ENCODE measurements around the gene PDIK1L. TPM values are rescaled to one million over a fixed set of nuclear protein-coding genes. Genes with fewer than 3 reads are reported as not detected.

PDIK1L gene
- polyA plus RNA-seq, 3 donors = 1.2 to 2.5 (median 2.3) TPM

DNA sequence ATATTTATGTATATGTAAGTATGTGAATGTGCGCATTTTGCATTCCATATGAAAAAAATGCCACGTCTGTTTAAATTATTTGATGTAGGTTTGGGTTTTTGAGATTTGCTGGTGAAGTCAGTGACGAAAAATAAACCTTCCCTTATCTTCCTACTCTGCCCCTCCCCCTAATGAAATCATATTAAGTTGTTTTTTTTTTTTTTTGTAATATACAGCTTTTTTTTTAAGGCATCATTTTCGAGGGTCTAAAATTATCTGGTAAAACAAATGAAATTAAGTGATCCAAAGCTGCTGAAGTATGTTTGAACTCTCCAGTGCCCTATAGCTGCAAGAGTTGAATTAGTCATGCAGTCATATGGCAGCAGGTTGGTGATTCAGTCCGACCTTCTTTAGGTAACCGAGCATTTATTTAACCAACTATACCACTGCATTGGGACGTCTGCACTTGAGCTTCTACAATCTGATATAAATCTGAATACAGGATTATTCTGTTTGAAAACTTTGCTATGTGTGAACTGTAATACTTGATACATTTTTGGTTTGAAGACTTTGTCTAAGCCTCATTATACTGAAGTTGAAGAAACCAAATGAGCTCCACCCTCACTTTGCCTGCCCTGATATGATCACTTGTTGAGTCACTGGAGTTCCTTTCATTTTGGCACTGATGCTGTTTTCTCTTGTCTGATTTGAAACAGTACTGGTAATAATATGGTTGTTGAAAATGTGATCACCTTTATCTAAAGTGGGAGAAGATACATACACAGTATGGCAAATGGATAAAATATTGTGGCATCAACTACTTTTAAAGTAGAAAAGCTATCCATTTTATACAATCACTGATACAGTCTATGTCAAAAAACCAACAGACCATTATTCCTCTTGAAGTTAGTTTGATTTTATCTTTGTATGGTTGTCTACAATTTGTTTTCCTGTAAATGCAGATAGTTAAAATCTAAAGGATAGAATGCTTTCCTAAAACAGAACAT, 11.7 kb downstream of the PDIK1L start:
- Histone ChIP-seq H2AFZ (ENCODE audit: insufficient read depth, low read depth, low read length, poor library complexity, severe bottlenecking) (no peak overlapping the region), H3K4me2 (replicated peaks; ENCODE audit: extremely low read depth, low read length, poor library complexity, severe bottlenecking) (peak overlapping the region; percentile 9), H4K20me1 (ENCODE audit: insufficient read depth, low read length) (no peaks in the 10 kb centered on the region), H3K4me1 (ENCODE audit: control insufficient read depth in 1 of 2, insufficient read depth in 2 of 2, low read length in 2 of 2) (peaks cover 62 to 85% of the 10 kb centered on the region in 2 donors), H3K4me3 (replicated peaks in 1 of 3; ENCODE audit: low read depth in 2 of 3, low read length in 3 of 3) (no peak overlapping the region), H3K27ac (ENCODE audit: low read depth in 1 of 2, low read length in 2 of 2) (peak overlapping the region in 1 of 2 donors; percentile 77), H3K9ac (ENCODE audit: insufficient read depth, low read length, poor library complexity, severe bottlenecking) (no peak overlapping the region), H3K27me3 (ENCODE audit: control insufficient read depth in 2 of 2, insufficient read depth in 2 of 2, low read length in 2 of 2) (no peaks in the 10 kb centered on the region), H3K9me3 (replicated peaks in 1 of 2; ENCODE audit: control insufficient read depth in 1 of 2, insufficient read depth in 1 of 2, low read length in 2 of 2) (no peaks in the 10 kb centered on the region), H3K79me2 (ENCODE audit: insufficient read depth, low read length) (peaks cover 45% of the 10 kb centered on the region), H3K36me3 (replicated peaks in 1 of 2; ENCODE audit: control insufficient read depth in 1 of 2, insufficient read depth in 2 of 2, low read length in 2 of 2) (peaks cover 9 to 11% of the 10 kb centered on the region in 2 donors)
- intact Hi-C loops (cut with micrococcal nuclease) = loop anchor here in 1 of 2 donors (5.0 kb wide), 1 partner anchor 39 kb away; no protein-coding TSS in a partner anchor
- no CpG with 5 or more reads among the region's 7 CpGs for WGBS (ENCODE audit: insufficient coverage)
- Mint-ChIP-seq H3K4me1 (peaks cover 80% of the 10 kb centered on the region), H3K27me3 (ENCODE audit: low read depth in 3 of 3) (no peaks in the 10 kb centered on the region), H3K9me3 (peaks cover 0 to 2% (median 0%) of the 10 kb centered on the region in 7 donors), H3K36me3 (peaks cover 9 to 22% of the 10 kb centered on the region in 2 donors), H3K27ac (peak overlapping the region; percentile 45 to 85 (median 68)), H3K4me3 (no peak overlapping the region)
- TF ChIP-seq, protein P1, sequence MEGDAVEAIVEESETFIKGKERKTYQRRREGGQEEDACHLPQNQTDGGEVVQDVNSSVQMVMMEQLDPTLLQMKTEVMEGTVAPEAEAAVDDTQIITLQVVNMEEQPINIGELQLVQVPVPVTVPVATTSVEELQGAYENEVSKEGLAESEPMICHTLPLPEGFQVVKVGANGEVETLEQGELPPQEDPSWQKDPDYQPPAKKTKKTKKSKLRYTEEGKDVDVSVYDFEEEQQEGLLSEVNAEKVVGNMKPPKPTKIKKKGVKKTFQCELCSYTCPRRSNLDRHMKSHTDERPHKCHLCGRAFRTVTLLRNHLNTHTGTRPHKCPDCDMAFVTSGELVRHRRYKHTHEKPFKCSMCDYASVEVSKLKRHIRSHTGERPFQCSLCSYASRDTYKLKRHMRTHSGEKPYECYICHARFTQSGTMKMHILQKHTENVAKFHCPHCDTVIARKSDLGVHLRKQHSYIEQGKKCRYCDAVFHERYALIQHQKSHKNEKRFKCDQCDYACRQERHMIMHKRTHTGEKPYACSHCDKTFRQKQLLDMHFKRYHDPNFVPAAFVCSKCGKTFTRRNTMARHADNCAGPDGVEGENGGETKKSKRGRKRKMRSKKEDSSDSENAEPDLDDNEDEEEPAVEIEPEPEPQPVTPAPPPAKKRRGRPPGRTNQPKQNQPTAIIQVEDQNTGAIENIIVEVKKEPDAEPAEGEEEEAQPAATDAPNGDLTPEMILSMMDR (IDR thresholded peaks at IDR 0.05) = no peak
- DNase-seq = peak in 2 of 3 donors; percentile 33 to 50

DNA sequence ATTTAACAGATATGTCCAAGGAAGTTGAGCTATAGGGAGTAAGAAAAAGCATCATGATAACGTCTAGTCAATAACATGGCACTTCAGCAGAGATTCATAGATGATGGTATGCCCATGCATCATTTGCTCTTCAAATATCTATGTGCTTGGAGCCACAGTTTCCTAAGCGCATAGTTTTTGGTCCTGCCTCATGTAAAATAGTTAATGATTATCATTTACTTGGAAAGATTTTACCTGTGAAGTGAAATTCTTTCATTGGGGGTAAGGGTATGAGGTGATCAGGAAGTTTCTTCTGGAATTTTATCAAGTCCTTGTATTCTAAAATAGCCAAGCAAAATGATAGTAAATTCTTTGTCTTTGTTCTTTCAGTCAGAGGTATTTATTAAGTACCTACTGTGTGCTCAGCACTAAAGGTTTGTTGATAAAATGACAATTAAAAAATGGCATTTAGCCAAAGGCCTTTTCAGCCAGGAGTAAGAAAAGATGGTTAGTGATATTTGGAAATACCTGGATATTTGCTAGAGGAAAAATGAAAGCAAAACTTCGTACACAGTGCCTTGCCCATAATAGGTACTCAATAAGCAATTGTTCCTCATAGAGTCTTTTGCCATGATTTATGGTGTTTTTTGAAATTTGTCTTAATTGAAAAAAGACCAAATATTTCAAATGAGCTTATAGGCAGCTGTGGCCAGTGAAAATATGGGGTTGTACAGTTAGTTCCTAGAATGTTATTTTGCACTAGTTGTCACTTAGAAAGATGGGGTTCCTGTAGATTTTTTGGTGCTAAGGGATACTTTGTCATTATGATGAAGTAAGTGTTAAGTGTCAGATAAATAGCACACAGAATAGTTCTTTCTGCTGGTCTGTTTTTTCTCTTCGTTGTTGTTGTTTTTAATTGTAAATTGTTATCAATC, 13.1 kb downstream of the PDIK1L start:
- Mint-ChIP-seq H3K4me3 (no peak overlapping the region), H3K9me3 (peaks cover 0 to 2% (median 0%) of the 10 kb centered on the region in 7 donors), H3K4me1 (peaks cover 76% of the 10 kb centered on the region), H3K27me3 (ENCODE audit: low read depth in 3 of 3) (no peaks in the 10 kb centered on the region), H3K36me3 (peaks cover 3 to 9% of the 10 kb centered on the region in 2 donors), H3K27ac (peak overlapping the region in 4 of 7 donors; percentile 25 to 75 (median 37))
- no peak overlapping the region for H2AFZ ChIP-seq (ENCODE audit: insufficient read depth, low read depth, low read length, poor library complexity, severe bottlenecking)
- peaks cover 42% of the 10 kb centered on the region for H3K79me2 ChIP-seq (ENCODE audit: insufficient read depth, low read length)
- TF ChIP-seq, protein P1 (IDR thresholded peaks at IDR 0.05) = no peak
- intact Hi-C loops (cut with micrococcal nuclease) = loop anchor here in 1 of 2 donors (5.0 kb wide), 1 partner anchor 38 kb away; no protein-coding TSS in a partner anchor
- no peak overlapping the region for H3K9ac ChIP-seq (ENCODE audit: insufficient read depth, low read length, poor library complexity, severe bottlenecking)
- H3K27ac ChIP-seq (ENCODE audit: low read depth in 1 of 2, low read length in 2 of 2) = peak overlapping the region in 1 of 2 donors; percentile 77
- H3K4me3 ChIP-seq (replicated peaks in 1 of 3; ENCODE audit: low read depth in 2 of 3, low read length in 3 of 3) = no peak overlapping the region
- H3K36me3 ChIP-seq (replicated peaks in 1 of 2; ENCODE audit: control insufficient read depth in 1 of 2, insufficient read depth in 2 of 2, low read length in 2 of 2) = no peaks in the 10 kb centered on the region
- no peaks in the 10 kb centered on the region for H3K9me3 ChIP-seq (replicated peaks in 1 of 2; ENCODE audit: control insufficient read depth in 1 of 2, insufficient read depth in 1 of 2, low read length in 2 of 2)
- DNase-seq = no peak
- peaks cover 65 to 87% of the 10 kb centered on the region in 2 donors for H3K4me1 ChIP-seq (ENCODE audit: control insufficient read depth in 1 of 2, insufficient read depth in 2 of 2, low read length in 2 of 2)
- H4K20me1 ChIP-seq (ENCODE audit: insufficient read depth, low read length) = no peaks in the 10 kb centered on the region
- peak overlapping the region; percentile 4 for H3K4me2 ChIP-seq (replicated peaks; ENCODE audit: extremely low read depth, low read length, poor library complexity, severe bottlenecking)
- no CpG with 5 or more reads among the region's 4 CpGs for WGBS (ENCODE audit: insufficient coverage)
- no peaks in the 10 kb centered on the region for H3K27me3 ChIP-seq (ENCODE audit: control insufficient read depth in 2 of 2, insufficient read depth in 2 of 2, low read length in 2 of 2)

Data from CD14-positive monocyte (primary cell).